Endodermal cell (in vitro differentiated cells): ENCODE data around the gene C1QTNF9. TPM values are rescaled to one million over a fixed set of nuclear protein-coding genes. Genes with fewer than 3 reads are reported as not detected.

ENCODE experiments used
- DNase-seq: peaks from one replicate; pipeline ENCODE4 v3.0.0-alpha.2; 2017
- H3K27ac ChIP-seq: 2 replicates; pipeline ENCODE4 v1.5.1; 2013; ENCODE audit warnings: mild to moderate bottlenecking, low read depth, low read length, moderate library complexity
- H3K27me3 ChIP-seq: 2 replicates; pipeline ENCODE4 v1.6.1; 2013; ENCODE audit warnings: mild to moderate bottlenecking, low read length, moderate library complexity; ENCODE audit not compliant: insufficient read depth, control insufficient read depth, poor library complexity, severe bottlenecking
- H3K36me3 ChIP-seq: 2 replicates; pipeline ENCODE4 v1.7.0; 2013; ENCODE audit warnings: mild to moderate bottlenecking, low read length, moderate library complexity; ENCODE audit not compliant: control insufficient read depth, insufficient read depth
- H3K4me1 ChIP-seq: one replicate; pipeline ENCODE4 v1.7.0; 2013; ENCODE audit warnings: low read length; ENCODE audit not compliant: control insufficient read depth, insufficient read depth
- H3K4me3 ChIP-seq: 2 replicates; pipeline ENCODE4 v1.5.1; 2013; ENCODE audit warnings: mild to moderate bottlenecking, low read length, moderate library complexity
- H3K9ac ChIP-seq: 2 replicates; pipeline ENCODE4 v1.6.1; 2013; ENCODE audit warnings: mild to moderate bottlenecking, low read length, moderate library complexity; ENCODE audit not compliant: poor library complexity, severe bottlenecking; ENCODE audit errors: extremely low read depth
- H3K9me3 ChIP-seq: 2 replicates; pipeline ENCODE4 v1.6.1; 2013; ENCODE audit warnings: mild to moderate bottlenecking, low read length, moderate library complexity; ENCODE audit not compliant: control insufficient read depth
- H3K27ac Mint-ChIP-seq: 2 replicates; pipeline ENCODE4 v1.8.0; 2020; ENCODE audit warnings: mixed read lengths
- H3K27me3 Mint-ChIP-seq: 2 replicates; pipeline ENCODE4 v1.8.0; 2021; ENCODE audit warnings: mild to moderate bottlenecking, mixed read lengths; ENCODE audit not compliant: insufficient read depth
- H3K36me3 Mint-ChIP-seq: 2 replicates; pipeline ENCODE4 v1.8.0; 2020; ENCODE audit warnings: low read depth, mixed read lengths
- H3K4me1 Mint-ChIP-seq: 2 replicates; pipeline ENCODE4 v1.8.0; 2020; ENCODE audit warnings: mixed read lengths
- H3K4me3 Mint-ChIP-seq: 2 replicates; pipeline ENCODE4 v1.8.0; 2020; ENCODE audit warnings: mild to moderate bottlenecking, moderate library complexity, mixed read lengths
- H3K9me3 Mint-ChIP-seq: 2 replicates; pipeline ENCODE4 v1.8.0; 2020; ENCODE audit warnings: mild to moderate bottlenecking, mixed read lengths
- CTCF ChIP-seq: fragments of 200-600 bp; sonication (generic); conservative IDR thresholded peaks from 2 replicates; pipeline ENCODE4 v1.5.0; 2021; ENCODE audit warnings: antibody characterized with exemption, mild to moderate bottlenecking
- WGBS, 2 experiments: methylation state at CpG; one replicate each; pipeline versions ENCODE4 v1.1.5 to v1.1.7; 2013; ENCODE audit warnings: missing lambda C conversion rate in 2 of 2, mixed read lengths in 1 of 2; ENCODE audit not compliant: insufficient coverage in 1 of 2, insufficient read length in 1 of 2; 5-methylcytosine and 5-hydroxymethylcytosine counted together
- total RNA-seq, 2 donors: library from RNA; stranded (reverse); fragmentation: NEBNext Ultra II Directional in 1 of 2; extraction: Animal tissue kit (Norgen Biotek cat#: 25700) in 1 of 2; gene quantifications; 2 replicates in 1 of 2; 3 replicates in 1 of 2; pipeline ENCODE4 v1.2.1, GENCODE V29; 2021

The C1QTNF9 gene
- total RNA-seq, 2 donors from 2014 or later: not detected

DNA sequence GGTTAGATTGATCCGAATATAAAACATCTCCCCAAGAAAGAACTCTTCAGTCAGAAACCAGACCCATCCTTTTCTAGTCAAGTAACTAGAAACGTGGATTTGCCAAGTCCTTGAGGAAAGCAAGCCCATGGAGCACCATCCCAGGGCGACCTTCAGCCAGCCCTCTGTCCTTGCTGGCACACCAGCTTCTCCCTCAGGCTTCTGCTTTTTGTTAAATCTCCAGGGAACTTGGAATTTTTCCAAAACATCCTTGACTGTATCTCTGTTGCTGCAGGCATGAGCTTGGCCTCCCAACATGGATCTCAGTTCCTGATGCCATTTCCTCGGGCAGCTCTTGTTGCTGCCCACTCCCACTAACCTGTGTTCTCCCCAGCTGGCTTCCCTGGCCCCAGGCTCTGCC lies 27.1 kb upstream of the C1QTNF9 start:
- peaks cover 18% of the 10 kb centered on the region for H3K36me3 Mint-ChIP-seq
- no peak overlapping the region for H3K27ac Mint-ChIP-seq
- H3K4me1 Mint-ChIP-seq: no peaks in the 10 kb centered on the region
- DNase-seq: peak; percentile 20
- H3K27me3 ChIP-seq: no peaks in the 10 kb centered on the region
- no peak overlapping the region for H3K27ac ChIP-seq
- H3K9me3 Mint-ChIP-seq: no peaks in the 10 kb centered on the region
- no peak for TF ChIP-seq CTCF
- no peak overlapping the region for H3K4me3 Mint-ChIP-seq
- H3K36me3 ChIP-seq: no peaks in the 10 kb centered on the region
- H3K4me3 ChIP-seq: no peak overlapping the region
- 90 to 100% methylated on average over 1 to 4 of the region's 4 CpGs for WGBS, 2 experiments
- H3K27me3 Mint-ChIP-seq: no peaks in the 10 kb centered on the region
- H3K9ac ChIP-seq: no peak overlapping the region
- no peaks in the 10 kb centered on the region for H3K9me3 ChIP-seq
- no peaks in the 10 kb centered on the region for H3K4me1 ChIP-seq

GRCh38 chr13:24284889-24285565 lies 24.4 kb upstream of the C1QTNF9 start:
- WGBS, 2 experiments: 93 to 95% methylated on average over 10 of the region's 10 CpGs
- H3K4me3 Mint-ChIP-seq: no peak overlapping the region
- no peak overlapping the region for H3K27ac ChIP-seq

GRCh38 chr13:24286624-24287023 lies 22.8 kb upstream of the C1QTNF9 start:
- Histone ChIP-seq H3K27ac (no peak overlapping the region), H3K9me3 (no peaks in the 10 kb centered on the region), H3K9ac (no peak overlapping the region), H3K36me3 (no peaks in the 10 kb centered on the region), H3K4me1 (no peaks in the 10 kb centered on the region), H3K4me3 (no peak overlapping the region), H3K27me3 (no peaks in the 10 kb centered on the region)
- no peak overlapping the region for H3K4me3 Mint-ChIP-seq
- H3K4me1 Mint-ChIP-seq: no peaks in the 10 kb centered on the region
- WGBS, 2 experiments: 94 to 96% methylated on average over 10 to 11 of the region's 11 CpGs
- no peak for TF ChIP-seq CTCF
- H3K27ac Mint-ChIP-seq: no peak overlapping the region
- H3K36me3 Mint-ChIP-seq: peaks cover 40% of the 10 kb centered on the region
- no peaks in the 10 kb centered on the region for H3K27me3 Mint-ChIP-seq
- peak; percentile 33 for DNase-seq
- H3K9me3 Mint-ChIP-seq: no peaks in the 10 kb centered on the region

More at GRCh38 chr13:24284889-24285565, 24.4 kb upstream of the C1QTNF9 start:
- no peaks in the 10 kb centered on the region for H3K4me1 Mint-ChIP-seq
- no peak overlapping the region for H3K27ac Mint-ChIP-seq
- no peak overlapping the region for H3K4me3 ChIP-seq
- peak; percentile 9 for DNase-seq
- no peaks in the 10 kb centered on the region for H3K4me1 ChIP-seq
- no peaks in the 10 kb centered on the region for H3K36me3 ChIP-seq
- no peak overlapping the region for H3K9ac ChIP-seq
- H3K27me3 ChIP-seq: no peaks in the 10 kb centered on the region
- H3K9me3 ChIP-seq: no peaks in the 10 kb centered on the region
- H3K27me3 Mint-ChIP-seq: no peaks in the 10 kb centered on the region
- TF ChIP-seq CTCF: no peak
- peaks cover 29% of the 10 kb centered on the region for H3K36me3 Mint-ChIP-seq
- no peaks in the 10 kb centered on the region for H3K9me3 Mint-ChIP-seq
